GM18502 (cell line): Measurements from ENCODE around the gene EXOSC2.
"Not testable (repeated sequence)": the region's sequence is repeated elsewhere in the genome, so short reads cannot be mapped to it uniquely, and the experiment has no call there.

Experiments
- ATAC-seq: cut with Tn5 transposase; IDR thresholded peaks from one replicate; pipeline ENCODE4 v1.9.1; 2021; ENCODE audit warnings: mild to moderate bottlenecking; ENCODE audit not compliant: unreplicated experiment, poor library complexity

EXOSC2 gene

DNA sequence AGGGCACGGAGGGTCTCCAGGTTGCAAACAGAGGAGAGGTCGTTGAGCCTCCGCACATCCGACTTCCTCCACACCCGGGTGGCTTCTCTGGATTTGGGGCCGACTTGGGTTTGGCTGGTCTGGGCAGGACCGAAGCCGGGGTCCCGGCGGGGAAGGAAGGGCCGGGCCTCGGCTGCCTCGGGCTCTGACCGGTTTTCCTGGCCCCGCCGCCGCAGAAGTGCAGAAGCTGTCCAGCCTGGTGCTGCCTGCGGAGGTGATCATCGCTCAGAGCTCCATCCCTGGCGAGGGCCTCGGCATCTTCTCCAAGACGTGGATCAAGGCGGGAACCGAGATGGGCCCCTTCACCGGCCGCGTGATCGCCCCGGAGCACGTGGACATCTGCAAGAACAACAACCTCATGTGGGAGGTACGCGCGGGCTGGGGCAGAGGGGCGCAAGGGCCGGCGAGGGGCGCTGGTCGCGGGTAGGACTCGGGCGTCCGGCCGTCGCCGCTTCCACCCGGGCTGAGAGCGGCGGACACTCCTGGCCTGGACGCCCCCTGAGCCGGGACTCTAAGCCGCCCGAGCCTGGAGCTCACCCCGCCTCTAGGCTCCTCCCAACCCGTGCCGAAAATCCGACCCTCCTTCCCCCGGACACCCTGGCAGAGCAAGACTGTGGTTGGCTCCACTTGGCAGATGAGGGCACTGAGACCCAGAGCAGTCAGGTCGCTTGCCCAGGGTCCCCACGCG, 27.0 kb upstream of the EXOSC2 start:
- no peak for ATAC-seq

DNA sequence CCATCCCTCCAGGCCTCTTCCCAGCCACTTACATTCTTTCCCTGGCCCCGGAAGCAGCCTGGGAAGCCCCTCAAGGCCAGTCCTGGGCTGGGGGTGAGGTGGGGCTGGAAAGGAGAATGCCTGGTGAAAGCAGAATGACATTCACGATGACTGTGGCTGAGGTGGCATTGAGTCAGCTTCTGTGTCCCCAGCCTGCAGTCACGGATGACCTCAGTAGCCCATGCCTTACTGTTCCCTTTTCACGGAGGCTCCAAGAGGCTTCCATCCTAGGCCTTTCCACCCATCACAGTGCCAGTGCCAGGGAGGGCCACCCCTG, 26.5 kb upstream of the EXOSC2 start:
- ATAC-seq: no peak

DNA sequence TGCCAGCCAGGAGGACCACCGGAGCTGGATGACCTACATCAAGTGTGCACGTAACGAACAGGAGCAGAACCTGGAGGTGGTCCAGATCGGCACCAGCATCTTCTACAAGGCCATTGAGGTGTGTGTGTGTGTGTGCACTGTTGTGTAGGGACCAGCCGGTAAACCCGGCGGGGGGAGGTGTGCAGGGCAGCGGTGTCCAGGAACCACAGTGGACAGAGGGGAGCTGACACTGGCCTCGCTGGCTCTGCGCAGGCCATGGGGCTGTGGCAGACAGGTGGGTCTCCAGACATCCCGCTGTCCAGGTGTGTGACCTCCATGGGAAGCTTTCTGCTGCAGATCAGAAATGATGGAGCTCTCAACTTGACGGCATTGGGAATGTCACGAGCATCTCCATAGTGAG, 25.4 kb upstream of the EXOSC2 start:
- ATAC-seq: no peak

DNA sequence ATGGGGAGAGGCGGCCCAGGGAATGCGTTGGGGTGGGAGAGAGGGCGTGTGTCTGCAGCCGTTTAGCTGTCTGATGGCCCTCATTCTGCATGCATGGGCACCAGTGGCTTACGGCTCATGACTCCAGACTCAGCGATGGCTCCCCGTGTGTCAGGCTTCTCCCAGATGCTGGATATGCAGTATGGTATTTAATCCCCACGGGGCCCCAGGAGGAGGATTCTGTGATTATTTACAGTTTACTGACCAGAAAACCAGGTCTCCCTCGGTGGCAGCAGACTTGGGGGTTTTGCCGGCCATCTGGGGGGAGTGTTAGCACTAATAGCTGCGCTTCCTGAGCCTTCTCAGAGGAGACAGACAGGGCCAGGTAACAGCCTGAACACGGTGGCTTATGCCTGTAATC, 24.9 kb upstream of the EXOSC2 start:
- no peak for ATAC-seq

DNA sequence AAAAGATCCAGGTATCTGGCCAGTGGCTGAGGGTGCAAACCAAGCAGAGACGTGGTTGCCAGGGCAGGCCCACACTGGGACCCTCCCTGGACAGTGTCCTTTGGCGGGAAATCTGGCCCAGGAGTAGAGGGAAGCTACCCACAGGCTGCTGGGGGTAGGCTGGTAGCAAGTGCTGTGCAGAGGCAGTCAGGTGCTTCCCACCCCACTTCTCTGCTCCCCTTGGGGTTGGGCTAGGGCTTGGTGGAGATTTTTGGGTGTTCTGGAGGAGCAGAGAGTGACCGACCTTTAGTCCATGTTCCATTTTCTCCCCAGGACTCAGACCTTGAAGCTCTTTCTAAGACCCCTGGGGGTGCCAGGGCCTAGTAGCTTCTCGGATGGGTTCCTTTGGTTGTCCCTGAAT, 23.6 kb upstream of the EXOSC2 start:
- no peak for ATAC-seq

DNA sequence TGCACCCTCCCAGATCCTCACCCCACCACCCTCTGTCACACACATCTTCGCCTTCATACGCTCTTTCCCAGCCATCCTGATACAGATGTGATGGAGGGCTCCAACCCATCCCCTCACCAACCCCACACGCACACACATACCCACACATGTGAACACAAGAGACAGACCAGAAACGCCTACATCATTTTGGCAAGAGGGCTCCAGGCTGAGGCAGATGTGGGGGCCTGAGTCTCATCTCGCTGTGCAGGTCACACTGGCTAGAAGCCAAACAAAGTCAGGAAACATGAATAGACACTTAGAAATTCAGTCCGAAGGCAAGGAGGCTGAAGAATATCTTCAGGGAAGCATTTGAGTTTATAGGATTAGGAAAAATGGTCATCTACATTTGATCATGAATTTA, 22.9 kb upstream of the EXOSC2 start:
- ATAC-seq: no peak

DNA sequence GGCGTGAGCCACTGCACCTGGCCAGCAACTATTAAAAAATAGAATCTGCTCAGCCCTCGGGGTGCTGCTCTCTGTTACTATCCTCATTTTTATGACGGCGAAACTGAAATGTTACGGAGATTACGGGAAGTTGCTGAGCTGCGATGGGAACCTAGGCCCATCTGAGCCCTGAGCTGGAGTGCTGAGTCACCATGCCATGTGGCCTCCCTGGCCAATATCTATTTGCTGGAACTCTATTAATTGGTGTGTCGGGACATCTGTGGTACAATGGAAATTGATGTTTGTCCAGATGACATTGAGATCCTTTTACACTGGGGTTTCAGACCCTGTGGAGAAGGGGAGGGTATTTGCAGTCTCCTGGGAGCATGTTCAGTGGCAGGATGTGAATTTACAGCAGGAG, 21.1 kb upstream of the EXOSC2 start:
- no peak for ATAC-seq

DNA sequence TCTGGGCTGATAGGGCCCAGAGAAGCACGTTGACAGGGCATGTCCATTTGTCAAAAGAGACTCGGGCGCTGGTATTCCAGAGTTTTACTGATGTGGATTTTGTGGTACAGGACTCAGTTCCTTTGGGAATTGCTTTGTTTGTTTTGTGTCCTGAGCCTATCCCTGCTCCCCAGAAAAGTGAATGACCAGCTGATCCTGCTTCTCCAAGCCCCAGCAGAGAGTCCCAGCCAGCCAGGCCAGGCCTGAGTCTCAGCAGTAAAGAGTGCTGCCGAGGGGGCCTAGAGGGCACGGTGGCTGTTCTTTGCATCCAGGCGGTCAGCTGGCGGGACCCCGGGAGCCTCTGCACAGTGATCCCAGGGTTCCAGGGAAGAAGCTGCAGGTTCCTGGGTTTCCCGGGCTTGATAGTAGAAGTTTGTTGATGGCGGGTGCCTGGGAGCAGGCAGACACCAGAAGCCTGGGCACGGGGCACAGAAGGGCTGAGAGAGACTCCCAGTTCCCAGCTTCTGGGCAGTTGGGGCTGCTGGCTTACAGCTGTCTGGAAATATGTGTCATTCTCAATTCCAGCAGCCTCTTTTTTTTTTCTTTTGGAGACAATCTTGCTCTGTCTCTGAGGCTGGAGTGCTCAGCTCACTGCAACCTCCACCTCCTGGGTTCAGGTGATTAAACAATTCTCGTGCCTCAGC, 20.5 kb upstream of the EXOSC2 start:
- ATAC-seq: no peak

DNA sequence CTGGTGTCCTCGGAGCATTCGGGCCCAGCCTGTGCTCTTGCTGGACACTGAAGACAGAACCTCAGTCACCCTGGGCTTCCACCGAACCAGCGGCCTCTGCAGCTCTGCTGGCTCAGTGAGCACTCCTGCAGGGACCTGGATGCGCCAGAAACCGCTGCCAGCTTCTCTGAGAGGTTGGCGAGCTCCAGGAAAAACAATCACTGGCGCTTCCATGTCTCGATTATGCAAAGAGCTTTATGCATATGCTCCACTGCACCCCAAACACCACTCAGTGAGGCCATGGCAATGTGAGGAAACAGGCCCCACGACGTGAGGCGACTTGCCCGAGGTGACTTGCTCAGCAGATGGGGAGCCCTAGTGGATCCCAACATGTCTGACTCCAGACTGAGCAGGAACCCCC, 18.2 kb upstream of the EXOSC2 start:
- no peak for ATAC-seq

DNA sequence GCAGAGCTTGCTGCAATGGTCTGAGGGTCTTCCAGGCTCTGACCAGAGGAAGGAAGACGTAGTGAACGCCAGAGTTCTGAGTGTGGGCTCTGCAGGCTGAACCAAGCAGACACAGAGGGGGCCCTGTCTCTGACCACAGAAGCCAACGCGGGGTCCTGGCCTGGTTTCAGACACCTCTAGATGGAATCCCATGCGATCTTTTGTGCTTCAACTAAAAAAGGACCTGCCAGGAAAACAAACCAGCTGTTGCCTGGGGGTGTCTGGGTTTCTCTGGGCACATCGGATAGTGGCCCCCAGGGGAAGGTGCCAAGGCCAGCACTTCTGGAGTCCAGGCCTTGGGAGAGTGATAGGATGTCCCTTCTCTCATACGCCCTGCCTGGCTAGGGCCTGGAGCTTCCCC, 16.3 kb upstream of the EXOSC2 start:
- no peak for ATAC-seq

DNA sequence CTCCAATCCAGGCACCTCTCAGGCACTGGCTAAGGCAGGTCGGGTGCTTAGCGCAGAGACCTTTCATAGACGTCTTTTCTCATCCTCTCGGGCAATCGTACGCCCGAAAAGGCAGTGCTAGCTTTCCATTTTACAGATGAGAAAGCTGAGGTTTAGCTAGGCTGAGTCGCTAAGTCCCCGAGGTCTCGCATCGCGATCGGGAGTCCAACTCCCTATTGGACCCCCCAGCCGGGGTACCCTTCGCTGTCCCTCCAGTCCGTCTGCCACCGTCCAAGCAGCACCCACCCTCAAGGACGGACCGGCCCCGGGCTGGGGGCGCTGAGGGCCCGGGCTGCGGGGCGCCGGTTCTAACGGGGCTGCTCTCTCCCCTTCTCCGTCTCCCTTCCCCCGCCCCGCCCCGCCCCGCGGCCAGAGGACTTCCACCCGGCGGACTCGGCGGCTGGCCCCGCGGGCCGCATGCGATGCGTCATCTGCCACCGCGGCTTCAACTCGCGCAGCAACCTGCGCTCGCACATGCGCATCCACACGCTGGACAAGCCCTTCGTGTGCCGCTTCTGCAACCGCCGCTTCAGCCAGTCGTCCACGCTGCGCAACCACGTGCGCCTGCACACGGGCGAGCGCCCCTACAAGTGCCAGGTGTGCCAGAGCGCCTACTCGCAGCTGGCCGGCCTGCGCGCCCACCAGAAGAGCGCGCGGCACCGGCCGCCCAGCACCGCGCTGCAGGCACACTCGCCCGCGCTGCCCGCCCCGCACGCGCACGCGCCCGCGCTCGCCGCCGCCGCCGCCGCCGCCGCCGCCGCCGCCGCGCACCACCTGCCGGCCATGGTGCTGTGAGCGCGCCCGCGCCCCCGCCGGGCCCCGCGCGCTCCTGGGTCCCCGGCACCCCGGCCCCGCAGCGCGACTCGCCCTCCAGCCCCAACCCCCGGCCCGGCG, 12.5 kb upstream of the EXOSC2 start:
- ATAC-seq: peak; percentile 50

DNA sequence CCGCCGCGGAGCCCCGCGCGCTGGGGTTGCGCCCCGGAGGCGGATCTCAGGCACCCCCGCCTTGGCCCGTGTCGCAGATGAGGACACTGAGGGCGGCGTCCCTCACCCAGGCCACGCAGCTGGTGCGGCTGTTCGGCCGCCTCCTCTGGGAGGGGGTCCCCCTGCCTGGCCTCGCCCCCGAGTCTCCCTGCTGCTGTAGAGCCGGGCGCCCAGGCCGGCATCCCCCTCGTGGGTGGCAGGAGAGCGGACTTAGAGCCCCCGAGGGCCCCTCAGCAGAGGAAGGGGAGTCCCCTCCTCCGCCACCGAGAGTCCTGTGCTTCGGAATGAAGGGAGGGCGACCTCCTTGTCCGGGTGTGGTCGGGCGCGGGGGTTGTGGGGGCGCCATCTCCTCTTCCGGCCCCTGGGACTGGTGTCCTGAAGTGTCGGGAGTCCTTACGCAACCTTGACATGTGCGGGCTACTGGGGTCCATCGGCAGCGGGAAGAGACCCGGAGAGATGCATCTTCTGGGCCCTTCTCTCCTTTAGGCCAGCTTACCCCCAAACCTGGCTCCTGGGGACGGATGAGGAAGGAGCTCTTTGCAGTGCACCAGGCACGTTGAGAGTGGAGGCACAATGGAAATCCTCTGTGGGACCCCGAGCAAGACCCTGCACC, 11.7 kb upstream of the EXOSC2 start:
- peak; percentile 31 for ATAC-seq

DNA sequence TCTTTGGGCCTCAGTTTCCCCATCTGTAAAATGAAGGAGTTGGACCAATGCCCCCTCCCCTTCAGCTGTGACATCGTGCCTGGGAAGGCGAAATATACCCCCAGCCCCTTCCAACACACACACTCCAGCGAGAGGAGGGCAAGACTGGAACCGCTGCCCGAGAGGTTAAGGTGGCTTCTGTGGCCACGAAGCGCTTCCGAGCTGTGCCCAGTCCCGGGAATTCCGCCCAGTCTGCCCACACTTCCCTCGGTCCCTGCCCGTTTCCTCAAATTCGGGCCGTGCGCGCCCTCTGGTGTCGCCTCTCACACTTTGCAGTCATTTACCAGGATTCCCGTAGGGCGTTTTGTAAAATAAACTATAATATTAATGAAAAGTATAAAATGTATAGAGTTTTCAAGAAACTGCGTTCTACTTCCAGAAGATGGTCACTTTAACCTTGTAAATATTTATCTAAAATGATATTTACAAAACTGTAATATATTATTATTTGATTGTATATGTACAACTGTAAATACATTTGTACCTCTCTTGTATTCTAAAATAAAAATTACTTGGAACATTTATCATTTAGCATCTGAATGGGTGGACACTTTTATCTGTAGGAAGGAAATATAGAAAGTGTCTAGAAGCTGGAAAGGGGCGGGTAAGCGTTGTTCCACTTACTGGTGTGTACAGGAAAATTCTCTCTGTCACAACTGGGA, 11.0 kb upstream of the EXOSC2 start:
- no peak for ATAC-seq

DNA sequence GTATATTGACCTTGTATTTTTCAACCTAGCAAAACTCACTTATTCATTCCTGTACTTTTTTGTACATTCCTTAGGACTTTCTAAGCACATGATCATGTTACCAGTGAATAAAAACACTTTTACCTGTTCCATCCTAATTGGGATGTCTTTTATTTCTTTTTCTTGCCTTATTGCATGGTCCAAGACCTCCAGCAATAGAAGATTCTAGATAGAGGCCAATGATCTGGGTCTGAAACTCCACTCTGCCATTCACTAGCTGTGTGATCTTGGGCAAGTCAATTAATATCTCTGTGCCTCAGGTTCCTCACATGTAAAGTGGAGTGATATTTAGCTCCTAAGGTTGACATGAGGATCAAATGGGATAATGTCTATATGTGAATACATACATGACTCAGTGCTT, 8.5 kb upstream of the EXOSC2 start:
- ATAC-seq: no peak

DNA sequence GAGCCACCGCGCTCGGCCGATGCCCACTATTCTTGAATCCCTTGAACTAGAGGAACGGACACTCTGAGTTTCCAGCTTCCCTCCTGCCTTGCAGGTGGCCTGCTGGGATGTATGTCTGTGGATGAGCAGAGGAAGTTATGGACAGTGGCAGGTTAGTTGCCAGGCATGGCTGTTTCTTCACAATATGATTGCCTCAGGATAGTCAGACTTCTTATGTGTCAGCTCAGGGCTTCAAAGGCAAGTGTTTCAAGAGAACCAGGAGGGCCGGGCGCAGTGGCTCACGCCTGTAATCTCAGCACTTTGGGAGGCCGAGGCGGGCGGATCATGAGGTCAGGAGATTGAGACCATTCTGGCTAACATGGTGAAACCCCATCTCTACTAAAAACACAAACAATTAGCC, 7.6 kb upstream of the EXOSC2 start:
- ATAC-seq: not testable (repeated sequence)

DNA sequence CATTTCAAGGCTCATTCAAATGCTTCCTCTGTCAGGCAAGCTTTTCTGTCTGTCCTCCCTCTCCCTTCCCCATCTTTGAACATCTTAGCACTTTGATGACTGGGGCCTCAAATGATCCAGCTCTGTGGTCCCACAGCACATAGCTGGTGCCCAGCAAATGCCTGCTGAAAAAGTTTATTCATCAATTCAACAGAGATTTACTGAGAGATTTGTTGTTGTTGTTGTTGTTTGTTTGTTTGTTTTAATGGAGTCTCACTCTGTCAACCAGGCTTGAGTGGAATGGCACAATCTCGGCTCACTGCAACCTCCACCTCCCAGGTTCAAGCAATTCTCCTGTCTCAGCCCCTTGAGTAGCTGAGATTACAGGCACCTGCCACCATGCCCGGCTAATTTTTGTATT, 6.0 kb upstream of the EXOSC2 start:
- no peak for ATAC-seq

DNA sequence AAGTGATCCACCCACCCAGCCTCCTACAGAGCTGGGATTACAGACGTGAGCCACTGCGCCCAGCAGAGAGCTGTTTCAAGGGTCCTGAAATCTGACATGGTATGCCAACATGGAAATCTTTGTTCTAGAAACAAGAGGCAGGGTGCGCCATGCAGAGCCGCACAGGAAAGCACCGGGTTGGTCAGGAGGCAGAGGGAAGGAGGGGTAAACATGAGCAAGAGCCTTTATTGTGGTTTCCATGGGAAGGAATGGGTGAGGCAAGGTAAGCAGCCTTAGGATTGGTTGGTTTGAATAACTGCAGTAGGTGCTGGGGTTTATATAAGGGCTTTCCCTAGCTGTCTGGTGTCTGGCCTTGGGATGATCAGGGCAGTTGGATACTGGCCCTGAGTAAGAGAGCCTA, 5.5 kb upstream of the EXOSC2 start:
- no peak for ATAC-seq

DNA sequence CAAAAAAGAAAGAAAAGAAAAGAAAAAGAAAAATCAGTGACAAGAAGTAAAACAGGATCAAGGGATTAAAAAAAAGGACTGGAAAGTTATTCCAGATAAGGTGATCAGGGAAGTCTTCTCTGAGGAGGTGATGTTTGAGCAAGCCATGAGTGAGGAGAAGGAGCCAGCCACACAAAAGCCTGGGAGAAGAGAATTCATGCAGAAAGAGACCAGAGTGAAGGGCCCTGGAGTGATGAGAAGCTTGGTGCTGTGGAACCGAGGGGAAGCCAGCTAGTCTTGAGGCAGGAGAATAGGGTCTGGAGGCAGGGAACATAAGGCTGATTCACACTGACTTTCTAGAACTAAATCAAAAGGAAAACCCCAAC, 4.0 kb upstream of the EXOSC2 start:
- ATAC-seq: no peak

DNA sequence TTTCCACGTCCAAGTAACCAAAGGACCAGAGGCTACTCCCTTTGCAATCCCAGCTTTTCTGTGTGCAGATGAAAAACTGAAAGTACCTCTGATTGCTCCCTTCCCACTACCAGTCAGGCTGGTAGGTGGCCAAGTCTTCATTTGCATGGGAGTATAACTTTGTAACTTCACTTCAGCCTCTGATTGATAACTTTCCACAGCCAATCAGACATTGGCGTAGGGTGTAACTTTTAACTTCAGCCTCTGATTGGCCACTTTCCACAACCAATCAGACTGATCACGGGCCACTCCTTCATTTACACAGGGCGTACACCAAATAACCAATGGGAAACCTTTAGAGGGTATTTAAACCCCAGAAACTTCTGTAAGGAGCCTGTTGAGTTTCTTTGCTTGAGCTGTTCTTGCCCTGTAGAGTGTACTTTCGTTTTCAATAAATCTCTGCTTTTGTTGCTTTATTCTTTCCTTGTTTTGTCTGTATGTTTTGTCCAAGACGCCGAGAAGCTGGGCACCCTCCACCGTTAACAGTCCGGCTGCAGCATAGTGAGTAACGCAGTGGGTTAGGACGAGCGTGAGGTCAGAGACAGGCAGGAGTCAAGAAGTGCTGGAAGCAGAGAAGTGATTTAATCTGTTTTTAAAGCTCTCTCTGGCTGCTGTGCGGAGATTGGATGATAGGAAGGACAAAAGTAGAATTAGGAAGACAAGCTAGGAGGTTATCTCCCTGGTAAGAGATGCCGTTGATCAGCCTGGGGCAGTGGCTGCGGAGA, 3.5 kb upstream of the EXOSC2 start:
- ATAC-seq: peak; percentile 52

DNA sequence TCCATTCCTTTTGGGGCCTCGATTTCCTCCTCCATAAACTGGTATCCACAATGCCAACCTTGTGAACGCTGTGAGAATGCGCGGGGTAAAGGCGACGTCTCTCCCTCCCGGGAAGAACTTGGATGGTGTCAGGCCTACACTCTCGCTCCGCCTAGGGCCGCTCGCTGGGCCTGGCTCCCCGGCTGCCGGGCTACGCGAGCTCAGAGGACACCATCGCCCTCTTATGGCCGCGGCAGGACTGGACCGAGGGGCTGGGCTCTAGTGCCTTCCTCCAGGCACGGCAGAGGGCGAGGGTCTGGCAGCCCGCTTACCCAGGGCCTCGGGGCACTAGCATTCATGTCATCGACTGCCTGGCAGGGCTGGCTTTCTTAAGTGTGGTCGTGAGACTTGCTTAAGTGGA, 1.3 kb upstream of the EXOSC2 start:
- ATAC-seq: no peak
